HK-2 (cell line): ENCODE measurements around the gene DEFB108B.
A peak's percentile ranks its signal among the peaks of the same experiment; 100 is the strongest.
"Not testable (repeated sequence)": the region's sequence is repeated elsewhere in the genome, so short reads cannot be mapped to it uniquely, and the experiment has no call there.

ENCODE experiments used
- DNase-seq: peaks from one replicate; pipeline ENCODE4 v3.0.0-alpha.2; 2018; ENCODE audit not compliant: unreplicated experiment

DEFB108B gene

DNA sequence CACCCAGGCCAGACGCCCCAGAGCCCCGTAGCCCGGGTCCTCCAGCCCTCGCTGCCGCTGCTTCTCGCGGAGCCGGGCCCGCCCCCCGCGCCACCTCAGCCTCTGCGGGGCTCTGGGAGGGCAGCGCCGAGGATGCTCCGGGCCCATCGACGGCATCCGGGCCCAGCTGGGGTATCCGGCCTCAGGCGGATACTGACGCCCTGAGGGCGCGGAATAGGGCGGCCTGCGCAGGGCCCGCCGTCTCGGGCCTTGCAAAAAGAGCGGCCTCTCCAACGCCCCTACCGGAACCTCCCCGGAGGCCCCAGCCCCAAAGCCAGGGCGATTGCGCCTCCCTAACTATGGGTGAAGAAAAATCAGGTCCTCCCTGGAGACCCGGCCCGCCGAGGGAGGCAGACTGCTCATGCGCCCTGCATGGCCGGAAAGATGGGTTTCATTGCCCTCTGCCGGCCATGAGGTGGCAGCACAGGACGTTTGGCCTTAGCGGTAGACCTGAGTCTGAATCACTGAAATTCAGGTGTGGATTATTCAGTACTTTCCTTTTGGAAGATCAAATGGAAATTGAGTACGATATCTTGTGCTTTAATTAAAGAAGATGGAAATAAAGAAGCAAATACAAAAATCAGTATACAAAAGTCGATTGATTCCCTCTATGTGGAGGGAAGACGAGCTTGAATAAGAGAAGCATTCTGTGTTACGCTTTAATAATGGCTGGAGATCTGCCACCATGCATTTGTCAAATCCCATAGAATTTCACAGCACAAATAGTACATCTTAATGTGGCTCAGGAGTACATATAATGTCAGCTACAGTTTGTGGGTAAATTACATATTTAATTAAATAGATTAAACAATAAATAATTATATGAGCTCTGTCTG is 19.3 kb upstream of the DEFB108B start:
- peak; percentile 52 for DNase-seq

DNA sequence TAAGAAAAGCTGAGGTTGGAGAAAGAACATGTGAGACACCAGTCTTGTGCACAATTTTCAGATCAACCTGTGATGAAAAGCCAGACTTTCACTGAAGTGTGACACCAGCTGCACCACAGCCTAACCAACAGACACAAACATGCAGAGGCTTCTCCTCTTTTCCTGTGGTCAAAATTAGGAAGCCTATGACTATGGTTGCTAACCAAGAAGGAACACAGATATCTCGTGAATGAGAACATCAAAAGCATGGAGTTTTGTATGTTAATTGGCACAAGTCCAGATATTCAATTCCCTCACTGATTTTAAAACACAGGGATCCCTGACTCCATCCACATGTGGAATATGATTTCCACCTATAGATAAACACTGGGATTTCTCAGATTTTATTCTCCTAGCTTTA is 11.5 kb upstream of the DEFB108B start:
- DNase-seq = not testable (repeated sequence)

GRCh38 chr11:71829247-71829646 is 3.8 kb upstream of the DEFB108B start:
- DNase-seq = not testable (repeated sequence)

DNA sequence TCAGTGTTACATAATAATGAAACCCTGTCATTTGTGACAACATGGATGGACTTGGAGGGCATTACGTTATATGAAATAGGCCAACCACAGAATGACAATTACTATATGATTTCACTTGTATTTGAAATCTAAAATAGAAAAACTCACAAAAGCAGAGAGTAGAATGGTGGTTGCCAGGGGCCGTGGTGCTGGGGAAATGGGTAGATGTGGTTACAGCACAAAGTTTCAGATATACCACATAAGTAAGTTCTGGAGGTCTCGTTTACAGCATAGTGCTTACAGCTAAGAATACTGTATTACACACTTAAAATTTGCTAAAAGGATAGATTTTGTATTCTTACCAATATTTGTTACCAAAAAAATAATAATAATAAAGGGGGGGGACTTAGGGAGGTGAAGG is 3.3 kb upstream of the DEFB108B start:
- DNase-seq = not testable (repeated sequence)

GRCh38 chr11:71842720-71843119 is 9.7 kb downstream of the DEFB108B start:
- not testable (repeated sequence) for DNase-seq

- not testable (repeated sequence) for DNase-seq
Observed at GRCh38 chr11:71843355-71843754, 10.4 kb downstream of the DEFB108B start.

GRCh38 chr11:71843858-71844257 is 10.9 kb downstream of the DEFB108B start:
- no peak for DNase-seq

GRCh38 chr11:71853895-71854294 is 20.9 kb downstream of the DEFB108B start:
- DNase-seq = not testable (repeated sequence)

DNA sequence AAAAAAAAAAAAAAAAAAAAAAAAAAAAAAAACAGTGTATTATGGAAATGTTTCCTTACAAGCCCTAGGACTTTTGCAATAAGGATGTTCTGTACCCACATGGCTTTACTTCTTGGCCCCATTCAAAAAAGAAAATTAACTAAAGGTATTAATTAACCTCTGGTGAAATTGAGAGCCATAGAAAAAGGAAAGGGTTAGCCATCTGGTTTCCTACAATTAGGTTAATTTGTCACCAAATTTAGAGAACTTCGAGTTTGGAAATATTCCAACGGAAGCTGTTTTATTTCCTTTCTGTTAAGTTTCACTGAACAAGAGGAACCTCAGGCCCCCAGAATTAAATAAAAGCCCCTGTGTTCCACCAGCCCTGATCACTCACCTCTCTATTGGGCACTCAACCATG is 22.9 kb downstream of the DEFB108B start:
- DNase-seq = not testable (repeated sequence)

GRCh38 chr11:71860835-71861234 is 27.8 kb downstream of the DEFB108B start:
- DNase-seq = not testable (repeated sequence)

- peak; percentile 6 for DNase-seq
Observed at GRCh38 chr11:71863978-71864627, 31.1 kb downstream of the DEFB108B start.

DNA sequence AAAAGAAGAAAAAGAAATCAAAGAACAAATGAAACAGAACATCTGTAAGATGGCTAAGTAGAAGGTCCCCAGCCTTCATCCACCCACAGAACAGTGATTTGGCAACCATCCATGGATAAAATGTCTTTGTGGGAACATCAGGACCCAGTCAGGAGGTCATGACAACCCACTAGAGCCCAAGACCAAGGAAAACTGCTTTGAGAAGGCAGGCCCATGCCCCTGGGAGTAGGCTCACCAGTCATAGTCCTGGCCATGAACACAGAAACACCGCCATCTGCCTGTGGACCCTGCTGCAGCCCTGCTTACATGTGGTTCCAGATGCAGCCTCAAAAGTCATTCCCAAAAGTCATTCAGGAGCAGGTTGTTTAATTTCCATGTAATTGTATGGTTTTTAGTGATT is 34.2 kb downstream of the DEFB108B start:
- DNase-seq = not testable (repeated sequence)

DNA sequence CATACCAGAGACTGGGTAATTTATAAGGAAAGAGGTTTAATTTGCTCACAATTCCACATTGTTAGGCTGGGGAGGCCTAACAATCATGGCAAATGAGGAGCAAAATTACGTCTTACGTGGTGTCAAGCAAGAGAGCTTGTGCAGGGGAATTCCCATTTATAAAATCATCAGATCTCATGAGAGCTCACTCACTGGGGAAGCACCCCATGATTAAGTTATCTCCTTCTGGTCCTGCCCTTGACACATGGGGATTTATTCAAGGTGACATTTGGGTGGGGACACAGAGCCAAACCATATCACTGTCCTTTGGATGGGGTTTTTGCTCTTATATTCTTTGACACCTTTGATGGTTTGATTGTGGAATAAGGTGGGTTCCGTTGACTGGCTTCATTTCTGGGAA is 36.9 kb downstream of the DEFB108B start:
- not testable (repeated sequence) for DNase-seq

- DNase-seq = not testable (repeated sequence)
Observed at GRCh38 chr11:71870661-71871060, 37.7 kb downstream of the DEFB108B start.

DNA sequence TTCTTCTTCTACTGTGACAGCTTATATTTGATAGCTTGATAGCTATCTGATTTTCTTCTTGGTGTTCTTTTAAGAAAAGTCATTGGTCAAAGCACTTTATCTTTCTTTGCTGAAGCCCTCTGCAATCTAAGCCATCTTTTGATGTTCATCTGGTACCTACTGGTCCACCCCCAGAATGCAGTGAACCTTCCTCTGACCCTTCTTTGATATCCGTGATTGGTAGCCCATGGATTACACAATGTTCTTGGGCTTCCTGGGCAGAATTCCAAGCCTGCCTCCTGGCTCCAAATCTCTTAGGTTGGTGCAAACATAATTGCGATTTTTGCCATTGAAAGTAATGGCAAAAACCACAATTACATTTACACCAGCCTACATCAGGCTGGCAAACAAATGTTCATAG is 43.3 kb downstream of the DEFB108B start:
- DNase-seq = not testable (repeated sequence)

DNA sequence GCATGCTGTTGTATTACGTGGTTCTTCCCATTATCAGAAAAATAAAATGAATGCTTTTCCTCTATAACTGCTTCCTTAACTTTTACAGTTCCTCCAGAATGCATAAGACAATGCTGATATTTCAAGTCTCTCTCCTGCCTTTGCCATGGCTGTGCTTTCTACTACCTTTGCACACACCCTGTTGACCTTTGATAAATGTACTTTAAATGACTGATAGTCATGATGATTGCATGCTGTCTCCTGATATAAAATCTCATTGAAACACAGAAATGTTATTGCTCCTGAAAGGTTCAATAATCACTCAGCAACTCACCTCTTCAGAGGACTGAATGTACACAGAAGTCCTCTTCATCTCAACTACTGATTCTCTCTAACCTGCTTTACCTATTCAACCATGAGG is 45.1 kb downstream of the DEFB108B start, which contains the start of gene DEFB131B:
Gene DEFB131B (plus strand): TSS at position 395 of the 400 bp plus-strand sequence. CDS start 0 bp downstream, at position 395.
- not testable (repeated sequence) for DNase-seq

- DNase-seq = not testable (repeated sequence)
Observed at GRCh38 chr11:71885806-71886205, 52.8 kb downstream of the DEFB108B start.
